Measurements from ENCODE around the gene ACOT9. TPM values are rescaled to one million over a fixed set of nuclear protein-coding genes. Genes with fewer than 3 reads are reported as not detected.

The ACOT9 gene
- 90.2 to 109 TPM (median 102 TPM) in 5 replicates for total RNA-seq (2022; extraction: Qiagen RNA extraction)

DNA sequence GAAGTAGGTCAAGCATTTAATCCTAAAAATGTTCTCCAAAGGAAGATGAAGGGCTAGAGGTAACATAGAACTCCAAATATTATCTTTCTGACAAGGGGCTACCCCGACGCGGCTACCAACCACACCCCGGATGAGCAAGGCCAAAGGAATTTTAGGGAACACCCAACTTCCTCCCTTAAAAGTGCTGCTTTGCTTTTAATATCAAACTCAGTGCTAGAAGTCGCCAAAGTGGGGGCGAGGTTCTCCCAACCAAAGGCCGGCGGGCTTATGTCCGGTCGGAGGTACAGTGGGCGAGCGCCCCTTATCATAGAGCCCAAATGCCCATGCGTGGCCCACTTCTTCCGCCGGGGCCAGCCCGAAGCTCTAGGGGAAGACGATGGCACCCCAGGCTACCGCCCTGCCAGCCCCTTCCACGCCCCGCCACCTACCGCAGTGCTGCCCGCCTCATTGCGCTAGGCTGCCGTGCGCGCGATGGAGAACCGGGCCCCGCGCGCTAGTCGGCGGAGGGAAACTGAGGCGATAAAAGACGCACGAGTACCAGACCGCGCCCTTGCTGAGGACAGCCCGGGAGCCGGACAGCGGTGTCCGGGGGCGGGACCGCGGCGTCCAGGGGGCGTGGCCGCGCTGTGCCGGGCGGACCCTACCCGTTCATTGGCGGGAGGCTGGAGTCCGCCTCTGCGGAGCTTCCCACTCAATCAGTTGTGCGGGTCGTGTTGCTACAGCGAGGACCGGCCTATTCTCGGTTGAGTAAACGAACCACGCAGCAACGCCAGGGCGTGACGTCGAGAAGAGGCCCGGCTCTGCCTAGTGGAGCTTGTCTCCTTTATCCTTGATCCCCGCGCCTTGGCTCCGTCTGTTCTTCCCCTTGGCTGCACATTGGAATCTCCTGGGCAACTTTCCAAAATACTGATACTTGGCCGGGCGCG lies at the start of gene ACOT9:
ACOT9 (minus strand) TSS at position 580 of the 926 bp plus-strand sequence; CDS start at position 448, 132 bp downstream.

DNA sequence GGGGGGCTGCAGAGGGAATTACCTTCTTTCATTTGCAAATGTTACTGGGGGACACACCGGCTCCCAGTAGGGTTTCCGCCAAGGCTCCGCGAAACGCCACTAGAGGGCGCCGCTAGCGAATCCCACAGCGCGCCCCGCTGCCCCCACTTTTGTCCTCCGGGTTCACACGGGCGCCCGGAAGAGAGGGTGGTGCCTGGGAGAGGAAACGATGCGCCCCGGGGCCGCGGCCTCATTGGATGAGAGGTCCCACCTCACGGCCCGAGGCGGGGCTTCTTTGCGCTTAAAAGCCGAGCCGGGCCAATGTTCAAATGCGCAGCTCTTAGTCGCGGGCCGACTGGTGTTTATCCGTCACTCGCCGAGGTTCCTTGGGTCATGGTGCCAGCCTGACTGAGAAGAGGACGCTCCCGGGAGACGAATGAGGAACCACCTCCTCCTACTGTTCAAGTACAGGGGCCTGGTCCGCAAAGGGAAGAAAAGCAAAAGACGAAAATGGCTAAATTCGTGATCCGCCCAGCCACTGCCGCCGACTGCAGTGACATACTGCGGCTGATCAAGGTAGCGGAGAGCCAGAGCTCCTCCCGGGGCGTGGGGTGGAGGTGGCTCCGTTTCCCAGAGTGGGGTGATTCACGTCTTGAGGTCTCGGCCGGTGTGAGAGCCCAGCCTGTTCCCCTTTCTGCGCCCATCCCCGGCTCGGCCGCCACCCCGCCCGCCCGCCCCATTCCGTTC lies 40.0 kb upstream of the ACOT9 start, which contains the start of gene SAT1:
SAT1 (plus strand) TSS at position 311 of the 726 bp plus-strand sequence; CDS start at position 490, 179 bp downstream.

GRCh38 chrX:23667239-23668177 lies 75.6 kb downstream of the ACOT9 start, which contains the start of gene PRDX4:
Gene PRDX4 (plus strand): TSS chrX:23667493. CDS start chrX:23667571, 78 bp downstream.

Other genes starting within 250 kb of the ACOT9 start
- gene PRDX4, start 75.8 kb downstream of the ACOT9 start, total RNA-seq (2022; extraction: Qiagen RNA extraction): 236 to 286 TPM (median 283 TPM) in 5 replicates
- 355 to 477 TPM (median 421 TPM) in 5 replicates for gene SAT1, start 39.9 kb upstream of the ACOT9 start, total RNA-seq (2022; extraction: Qiagen RNA extraction)
- gene APOO, start 164.7 kb upstream of the ACOT9 start, total RNA-seq (2022; extraction: Qiagen RNA extraction): 28.2 to 34.2 TPM (median 30.2 TPM) in 5 replicates
- 0.12 to 0.16 TPM (median 0.14 TPM) in 3 of 5 replicates, not detected in the others for gene CXorf58, start 164.7 kb upstream of the ACOT9 start, total RNA-seq (2022; extraction: Qiagen RNA extraction)

All from A549 treated with Mapracorat at 1 μM for 4 hours (cell line).